Measurements from ENCODE around the gene FSTL4.

Gene FSTL4

DNA sequence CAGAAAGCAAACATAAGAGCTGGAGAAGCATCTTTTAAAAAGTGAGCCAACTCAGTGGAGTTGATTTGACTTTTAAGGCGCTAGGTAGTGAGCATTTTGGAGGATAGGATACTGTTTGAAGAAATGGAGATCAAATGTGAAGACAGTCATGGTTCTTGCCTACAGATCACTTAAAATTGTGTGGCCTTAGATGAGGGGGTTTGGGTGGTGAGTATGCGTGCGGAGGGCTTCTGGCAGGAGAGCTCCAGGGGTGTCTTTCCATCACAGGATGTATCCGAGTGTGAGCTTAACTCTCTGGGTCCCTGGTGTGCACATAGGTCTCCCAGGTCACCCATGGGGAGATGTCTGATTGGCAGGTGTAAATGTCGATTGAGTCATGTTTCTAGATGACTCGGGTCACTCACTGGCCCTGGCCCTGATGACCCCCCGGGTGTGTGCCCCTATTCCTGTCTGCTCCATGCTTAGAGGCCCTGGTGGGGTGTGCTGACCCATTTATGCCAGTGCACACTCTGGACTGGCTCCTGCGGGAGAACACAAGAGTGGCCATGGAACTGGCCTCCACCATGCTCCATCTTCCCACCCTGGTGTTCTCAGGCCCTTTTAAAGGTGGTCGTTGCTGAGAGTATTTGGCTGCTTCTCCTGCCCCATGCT is 274.4 kb downstream of the FSTL4 start:
- Histone ChIP-seq H3K9ac (ENCODE audit: low read length) (no peak overlapping the region), H3K27ac (ENCODE audit: low read length) (no peak overlapping the region), H3K4me3 (ENCODE audit: low read length) (no peak overlapping the region), H3K4me2 (ENCODE audit: low read depth, low read length) (no peak overlapping the region), H3K4me1 (ENCODE audit: low read length) (peaks cover 12% of the 10 kb centered on the region; the same call in 1 of the 2 replicates), H3K9me2 (replicated peaks; ENCODE audit: insufficient read depth, low read length) (no peaks in the 10 kb centered on the region), H3K9me3 (replicated peaks; ENCODE audit: insufficient read depth, low read length) (no peaks in the 10 kb centered on the region), H4K20me1 (ENCODE audit: insufficient read depth, low read length) (no peaks in the 10 kb centered on the region), H3K27me3 (replicated peaks; ENCODE audit: insufficient read depth, low read length) (no peaks in the 10 kb centered on the region), H3F3A (ENCODE audit: insufficient read depth, low read length) (no peaks in the 10 kb centered on the region), H3K36me3 (replicated peaks; ENCODE audit: insufficient read depth, low read length) (no peaks in the 10 kb centered on the region), H2AFZ (ENCODE audit: low read length) (no peak overlapping the region), H3K79me2 (ENCODE audit: low read length) (no peaks in the 10 kb centered on the region)
- DNase-seq, result no peak
- TF ChIP-seq, protein P1, sequence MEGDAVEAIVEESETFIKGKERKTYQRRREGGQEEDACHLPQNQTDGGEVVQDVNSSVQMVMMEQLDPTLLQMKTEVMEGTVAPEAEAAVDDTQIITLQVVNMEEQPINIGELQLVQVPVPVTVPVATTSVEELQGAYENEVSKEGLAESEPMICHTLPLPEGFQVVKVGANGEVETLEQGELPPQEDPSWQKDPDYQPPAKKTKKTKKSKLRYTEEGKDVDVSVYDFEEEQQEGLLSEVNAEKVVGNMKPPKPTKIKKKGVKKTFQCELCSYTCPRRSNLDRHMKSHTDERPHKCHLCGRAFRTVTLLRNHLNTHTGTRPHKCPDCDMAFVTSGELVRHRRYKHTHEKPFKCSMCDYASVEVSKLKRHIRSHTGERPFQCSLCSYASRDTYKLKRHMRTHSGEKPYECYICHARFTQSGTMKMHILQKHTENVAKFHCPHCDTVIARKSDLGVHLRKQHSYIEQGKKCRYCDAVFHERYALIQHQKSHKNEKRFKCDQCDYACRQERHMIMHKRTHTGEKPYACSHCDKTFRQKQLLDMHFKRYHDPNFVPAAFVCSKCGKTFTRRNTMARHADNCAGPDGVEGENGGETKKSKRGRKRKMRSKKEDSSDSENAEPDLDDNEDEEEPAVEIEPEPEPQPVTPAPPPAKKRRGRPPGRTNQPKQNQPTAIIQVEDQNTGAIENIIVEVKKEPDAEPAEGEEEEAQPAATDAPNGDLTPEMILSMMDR (IDR thresholded peaks at IDR 0.05; ENCODE audit: low read length), result no peak
- TF ChIP-seq EZH2 (optimal IDR thresholded peaks at IDR 0.05; ENCODE audit: low read depth, low read length), result no peak

DNA sequence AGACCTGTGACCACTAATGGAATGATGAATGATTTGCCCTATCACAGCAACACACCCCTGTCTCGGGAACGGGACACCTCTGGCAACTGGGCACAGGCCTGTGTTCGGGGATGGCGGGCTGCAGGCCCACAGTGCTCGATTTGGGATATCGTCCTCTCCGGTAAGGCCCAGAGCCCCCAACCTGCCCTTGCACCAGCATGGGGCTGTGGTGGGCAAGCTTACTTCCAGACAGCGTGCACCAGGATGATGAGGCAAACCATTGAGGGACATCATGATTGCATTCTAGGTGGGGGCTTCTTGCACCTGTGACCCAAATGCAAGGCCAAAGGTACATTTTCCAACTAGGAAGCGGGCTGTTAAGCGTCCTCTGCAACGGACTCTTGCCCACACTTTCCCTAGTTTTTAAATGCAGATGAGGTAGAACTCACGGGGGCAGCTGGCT is 275.4 kb downstream of the FSTL4 start:
- no peaks in the 10 kb centered on the region for H3K36me3 ChIP-seq (replicated peaks; ENCODE audit: insufficient read depth, low read length)
- H3K27ac ChIP-seq (ENCODE audit: low read length), result no peak overlapping the region
- H3K27me3 ChIP-seq (replicated peaks; ENCODE audit: insufficient read depth, low read length), result no peaks in the 10 kb centered on the region
- no peak for DNase-seq
- H3K4me1 ChIP-seq (ENCODE audit: low read length), result peaks cover 20% of the 10 kb centered on the region; the same call in 1 of the 2 replicates
- H3K79me2 ChIP-seq (ENCODE audit: low read length), result no peaks in the 10 kb centered on the region
- H4K20me1 ChIP-seq (ENCODE audit: insufficient read depth, low read length), result no peaks in the 10 kb centered on the region
- no peak overlapping the region for H3K4me3 ChIP-seq (ENCODE audit: low read length)
- H3K4me2 ChIP-seq (ENCODE audit: low read depth, low read length), result no peak overlapping the region
- no peaks in the 10 kb centered on the region for H3K9me2 ChIP-seq (replicated peaks; ENCODE audit: insufficient read depth, low read length)
- no peak overlapping the region for H3K9ac ChIP-seq (ENCODE audit: low read length)
- TF ChIP-seq EZH2phosphoT487 (IDR thresholded peaks at IDR 0.05; ENCODE audit: low read length), result no peak
- TF ChIP-seq EZH2 (optimal IDR thresholded peaks at IDR 0.05; ENCODE audit: low read depth, low read length), result no peak
- TF ChIP-seq, protein P1 (IDR thresholded peaks at IDR 0.05; ENCODE audit: low read length), result no peak
- 0 out of 2 replicates have a peak, but pooled peaks cover 4% of the 10 kb centered on the region for H3F3A ChIP-seq (ENCODE audit: insufficient read depth, low read length)
- no peak overlapping the region for H2AFZ ChIP-seq (ENCODE audit: low read length)
- H3K9me3 ChIP-seq (replicated peaks; ENCODE audit: insufficient read depth, low read length), result no peaks in the 10 kb centered on the region

DNA sequence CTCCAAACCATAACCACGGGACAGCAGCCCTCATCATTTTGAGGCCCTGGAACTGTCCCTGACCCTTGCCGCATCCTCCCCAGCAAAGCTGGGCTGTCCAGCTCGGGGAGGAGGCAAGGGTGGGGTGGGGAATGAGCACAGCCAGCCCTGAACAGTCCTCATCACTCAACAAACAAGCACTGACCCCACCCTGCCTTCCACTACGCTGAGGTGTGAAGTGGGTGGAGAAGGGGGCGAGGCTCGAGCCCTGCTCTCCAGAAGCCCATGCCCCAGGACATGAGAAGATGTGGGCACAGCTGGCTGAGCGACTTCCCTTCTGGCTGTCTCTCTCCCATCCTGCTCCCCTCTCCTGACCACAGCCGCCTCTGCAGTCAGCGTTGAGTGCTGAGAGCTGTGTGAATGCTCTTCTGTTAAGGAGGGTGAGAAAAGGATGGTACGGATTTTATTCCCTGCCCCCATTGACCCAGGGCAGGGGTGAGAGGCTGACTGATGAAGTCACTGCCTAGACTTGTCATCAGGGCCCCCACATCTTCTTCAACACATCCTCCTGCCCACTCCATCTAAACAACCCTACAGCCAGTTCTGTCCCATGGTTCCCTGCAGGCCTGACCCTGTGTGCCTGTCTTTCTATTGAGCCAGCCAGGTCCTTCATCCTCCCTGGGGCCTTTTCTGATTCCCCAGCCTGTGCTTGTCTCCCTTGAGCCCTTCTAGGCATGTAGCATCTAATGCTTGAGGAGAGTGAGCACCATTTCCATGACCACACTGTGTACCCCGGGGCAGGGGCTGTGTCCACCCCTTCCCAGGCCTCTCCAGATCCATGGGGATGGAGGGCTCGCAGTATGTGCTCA is 276.0 kb downstream of the FSTL4 start:
- Histone ChIP-seq H3K9me3 (replicated peaks; ENCODE audit: insufficient read depth, low read length) (no peaks in the 10 kb centered on the region), H3K9ac (ENCODE audit: low read length) (no peak overlapping the region), H2AFZ (ENCODE audit: low read length) (no peak overlapping the region), H3F3A (ENCODE audit: insufficient read depth, low read length) (0 out of 2 replicates have a peak, but pooled peaks cover 4% of the 10 kb centered on the region), H3K4me3 (ENCODE audit: low read length) (no peak overlapping the region), H3K79me2 (ENCODE audit: low read length) (no peaks in the 10 kb centered on the region), H3K4me2 (ENCODE audit: low read depth, low read length) (no peak overlapping the region), H3K27me3 (replicated peaks; ENCODE audit: insufficient read depth, low read length) (no peaks in the 10 kb centered on the region), H3K9me2 (replicated peaks; ENCODE audit: insufficient read depth, low read length) (no peaks in the 10 kb centered on the region), H3K4me1 (ENCODE audit: low read length) (peaks cover 20% of the 10 kb centered on the region; the same call in 1 of the 2 replicates), H4K20me1 (ENCODE audit: insufficient read depth, low read length) (no peaks in the 10 kb centered on the region), H3K36me3 (replicated peaks; ENCODE audit: insufficient read depth, low read length) (no peaks in the 10 kb centered on the region), H3K27ac (ENCODE audit: low read length) (no peak overlapping the region)
- DNase-seq, result no peak
- no peak for TF ChIP-seq EZH2 (optimal IDR thresholded peaks at IDR 0.05; ENCODE audit: low read depth, low read length)
- TF ChIP-seq, protein P1 (IDR thresholded peaks at IDR 0.05; ENCODE audit: low read length), result no peak
- TF ChIP-seq EZH2phosphoT487 (IDR thresholded peaks at IDR 0.05; ENCODE audit: low read length), result no peak
